HepG2 (cell line): ENCODE measurements around the gene KRTAP1-1. TPM values are rescaled to one million over a fixed set of nuclear protein-coding genes. Genes with fewer than 3 reads are reported as not detected.

Experiments used
- FOXC1 ChIP-seq: sonication (generic); formaldehyde crosslinking; IDR thresholded peaks from 2 replicates; pipeline ENCODE4 v1.8.0; 2022; ENCODE audit warnings: mild to moderate bottlenecking, missing genetic modification reagents, borderline replicate concordance
- GZF1 ChIP-seq: sonication (generic); formaldehyde crosslinking; IDR thresholded peaks from 2 replicates; pipeline ENCODE4 v1.5.1; 2020; ENCODE audit warnings: mild to moderate bottlenecking, missing genetic modification reagents
- KAT8 ChIP-seq: IDR thresholded peaks from 2 replicates; pipeline ENCODE4 v1.6.1; 2016; ENCODE audit warnings: missing genetic modification reagents, missing compliant biosample characterization
- KDM6A ChIP-seq: IDR thresholded peaks from 2 replicates; pipeline ENCODE4 v1.6.1; 2016; ENCODE audit warnings: low read depth
- MAFG ChIP-seq: sonication (generic); formaldehyde crosslinking; IDR thresholded peaks from 2 replicates; pipeline ENCODE4 v1.5.1; 2020; ENCODE audit warnings: mild to moderate bottlenecking, missing genetic modification reagents
- MED8 ChIP-seq: sonication (generic); formaldehyde crosslinking; IDR thresholded peaks from 2 replicates; pipeline ENCODE4 v1.8.1; 2023; ENCODE audit warnings: mild to moderate bottlenecking, missing genetic modification reagents; ENCODE audit not compliant: insufficient replicate concordance
- MIXL1 ChIP-seq: IDR thresholded peaks from 2 replicates; pipeline ENCODE4 v1.6.1; 2016
- NFAT5 ChIP-seq: sonication (generic); formaldehyde crosslinking; IDR thresholded peaks from 2 replicates; pipeline ENCODE4 v1.4.0; 2020; ENCODE audit warnings: missing genetic modification reagents
- PCBP2 ChIP-seq: fragments of 200-400 bp; formaldehyde crosslinking; optimal IDR thresholded peaks from 2 replicates; pipeline ENCODE3; 2018; ENCODE audit warnings: low read length, low read depth; ENCODE audit not compliant: poor library complexity, severe bottlenecking
- POLR2AphosphoS2 ChIP-seq: IDR thresholded peaks from 2 replicates; pipeline ENCODE4 v1.6.1; 2011; ENCODE audit warnings: low read depth, low read length, improper control_type of control experiment
- REST ChIP-seq, 2 experiments: IDR thresholded peaks; 2 replicates each; pipeline ENCODE4 v1.6.1; 2011 to 2012; ENCODE audit warnings: low read length in 2 of 2, borderline replicate concordance in 1 of 2, low read depth in 1 of 2, mild to moderate bottlenecking in 1 of 2, moderate library complexity in 1 of 2
- SALL1 ChIP-seq: sonication (generic); formaldehyde crosslinking; IDR thresholded peaks from 2 replicates; pipeline ENCODE4 v1.8.0; 2022; ENCODE audit warnings: mild to moderate bottlenecking, missing genetic modification reagents
- SRSF9 ChIP-seq: fragments of 200-400 bp; formaldehyde crosslinking; IDR thresholded peaks from 2 replicates; pipeline ENCODE4 v1.6.1; 2018; ENCODE audit warnings: borderline replicate concordance, mild to moderate bottlenecking, low read depth, low read length; ENCODE audit not compliant: insufficient read depth, poor library complexity, severe bottlenecking
- TBX2 ChIP-seq: sonication (generic); formaldehyde crosslinking; IDR thresholded peaks from 2 replicates; pipeline ENCODE4 v1.5.0; 2020; ENCODE audit warnings: missing genetic modification reagents, mild to moderate bottlenecking, borderline replicate concordance
- TEAD3 ChIP-seq: optimal IDR thresholded peaks from 2 replicates; pipeline ENCODE3; 2016; ENCODE audit warnings: borderline replicate concordance
- YEATS4 ChIP-seq: sonication (generic); formaldehyde crosslinking; IDR thresholded peaks from 2 replicates; pipeline ENCODE4 v1.4.0; 2020; ENCODE audit warnings: missing genetic modification reagents, borderline replicate concordance
- ZMYM2 ChIP-seq: sonication (generic); formaldehyde crosslinking; IDR thresholded peaks from 2 replicates; pipeline ENCODE4 v1.8.0; 2022; ENCODE audit warnings: mild to moderate bottlenecking, missing genetic modification reagents
- ZNF234 ChIP-seq: sonication (generic); formaldehyde crosslinking; conservative IDR thresholded peaks from 2 replicates; pipeline ENCODE4 v1.5.1; 2020; ENCODE audit warnings: mild to moderate bottlenecking, missing genetic modification reagents
- ZNF331 ChIP-seq: sonication (generic); formaldehyde crosslinking; IDR thresholded peaks from 2 replicates; pipeline ENCODE4 v1.4.0; 2020; ENCODE audit warnings: missing genetic modification reagents
- ZNF512 ChIP-seq: sonication (generic); formaldehyde crosslinking; IDR thresholded peaks from 2 replicates; pipeline ENCODE4 v1.4.0; 2020; ENCODE audit warnings: mild to moderate bottlenecking, missing genetic modification reagents
- ZNF614 ChIP-seq: IDR thresholded peaks from 2 replicates; pipeline ENCODE4 v1.6.1; 2018; ENCODE audit warnings: missing biosample characterization, missing genetic modification reagents, inconsistent platforms, borderline replicate concordance
- polyA plus RNA-seq, 8 experiments: library from polyadenylated mRNA; depleted of rRNA in 3 of 8; stranded (reverse) in 7 of 8; unstranded in 1 of 8; fragments of >200 nt; fragmentation: Illumina TruSeq in 4 of 8; extraction: Trizol in 4 of 8; gene quantifications; 2 replicates each; pipeline versions ENCODE4 v1.2.1 to v1.2.3, GENCODE V29; 2011 to 2016; ENCODE audit warnings: low read depth in 4 of 8, missing spikeins in 1 of 8, mixed read lengths in 1 of 8; ENCODE audit not compliant: insufficient read depth in 1 of 8
- total RNA-seq, 5 experiments: library from RNA; depleted of rRNA; stranded (reverse); fragments of >200 nt; fragmentation: Illumina TruSeq; extraction: Trizol; gene quantifications; 2 replicates each; pipeline ENCODE4 v1.2.3, GENCODE V29; 2016; ENCODE audit warnings: low read depth in 1 of 5

KRTAP1-1 gene
- total and polyA plus RNA-seq, 2 of the 13 experiments (the other 11 are each of a cell fraction or from before 2014, with no cell fraction given), result not detected

GRCh38 chr17:41009301-41009760 lies 31.9 kb downstream of the KRTAP1-1 start (continued):
- no peak for TF ChIP-seq NFAT5 (CRISPR knock-in tag)
- TF ChIP-seq TBX2 (CRISPR knock-in tag), result peak; percentile 98
- TF ChIP-seq ZNF614 (CRISPR knock-in tag), result peak; percentile 66; the same call in 1 of the 2 replicates
- TF ChIP-seq ZMYM2, result no peak
- TF ChIP-seq REST (IDR thresholded peaks at IDR 0.05; ENCODE audit: borderline replicate concordance in 1 of 2, low read depth in 1 of 2, low read length in 2 of 2), result no peak; a peak in 1 of 4 replicates
- TF ChIP-seq KDM6A (CRISPR knock-in tag), result peak; percentile 58; the same call in 1 of the 2 replicates
- no peak for TF ChIP-seq MED8
- peak; percentile 98 for TF ChIP-seq MIXL1
- TF ChIP-seq ZNF331 (CRISPR knock-in tag), result peak; percentile 38; the same call in 1 of the 2 replicates
- no peak for TF ChIP-seq SRSF9
- no peak for TF ChIP-seq POLR2AphosphoS2
- TF ChIP-seq YEATS4 (CRISPR knock-in tag), result no peak
- TF ChIP-seq ZNF234 (CRISPR knock-in tag), result no peak
- TF ChIP-seq TEAD3 (CRISPR knock-in tag), result peak; percentile 100
- TF ChIP-seq GZF1 (CRISPR knock-in tag), result no peak
- no peak for TF ChIP-seq ZNF512 (CRISPR knock-in tag)
- peak; percentile 11; the same call in 1 of the 2 replicates for TF ChIP-seq SALL1 (CRISPR knock-in tag)
- TF ChIP-seq KAT8, result peak; percentile 63
- no peak for TF ChIP-seq FOXC1 (CRISPR knock-in tag)
- no peak for TF ChIP-seq PCBP2
- TF ChIP-seq MAFG, result no peak
